Stimulated activated CD8-positive, alpha-beta memory T cell treated with anti-CD3 and anti-CD28 coated beads, Interleukin-4, amount 100 ng/mL, for 1 hour (primary cell): ENCODE measurements around the gene SEC61B.
A peak's percentile ranks its signal among the peaks of the same experiment; 100 is the strongest.
"Not testable (repeated sequence)": the region's sequence is repeated elsewhere in the genome, so short reads cannot be mapped to it uniquely, and the experiment has no call there.

Source experiments
- DNase-seq, 2 donors: peaks; one replicate each; pipeline ENCODE4 v3.0.0-alpha.2; 2020; ENCODE audit warnings: low read depth in 2 of 2, low spot score in 1 of 2

The SEC61B gene

GRCh38 chr9:99190597-99191283, 31.3 kb upstream of the SEC61B start:
- no peak for DNase-seq

- no peak for DNase-seq
These were observed 29.2 kb upstream of the SEC61B start for GRCh38 chr9:99192786-99193465.

- DNase-seq, result no peak
These were observed 28.6 kb upstream of the SEC61B start for GRCh38 chr9:99193466-99193821.

- not testable (repeated sequence) for DNase-seq
These were observed 25.6 kb upstream of the SEC61B start for GRCh38 chr9:99196484-99196883.

- DNase-seq, result no peak
These were observed 24.9 kb upstream of the SEC61B start for GRCh38 chr9:99197124-99197630.

GRCh38 chr9:99197987-99198386, 24.1 kb upstream of the SEC61B start:
- no peak for DNase-seq

GRCh38 chr9:99199938-99200539, 22.0 kb upstream of the SEC61B start:
- no peak for DNase-seq

- DNase-seq, result no peak
These were observed 20.5 kb upstream of the SEC61B start for GRCh38 chr9:99201603-99202002.

GRCh38 chr9:99210572-99210971, 11.5 kb upstream of the SEC61B start:
- DNase-seq, result no peak

GRCh38 chr9:99211746-99212145, 10.3 kb upstream of the SEC61B start:
- no peak for DNase-seq

- no peak for DNase-seq
These were observed 8.9 kb upstream of the SEC61B start for GRCh38 chr9:99213197-99213596.

GRCh38 chr9:99216073-99216472, 6.0 kb upstream of the SEC61B start:
- DNase-seq, result no peak

- DNase-seq, result no peak
These were observed 2.1 kb upstream of the SEC61B start for GRCh38 chr9:99220011-99220410.

GRCh38 chr9:99221266-99221620, 839 bp upstream of the SEC61B start:
- peak in 1 of 2 donors; percentile 3 for DNase-seq

- no peak for DNase-seq
These were observed 561 bp downstream of the SEC61B start for GRCh38 chr9:99222416-99223270.

GRCh38 chr9:99224445-99224844, 2.4 kb downstream of the SEC61B start:
- no peak for DNase-seq

- DNase-seq, result no peak
These were observed 4.0 kb downstream of the SEC61B start for GRCh38 chr9:99226054-99226453.

- no peak for DNase-seq
These were observed 8.1 kb downstream of the SEC61B start for GRCh38 chr9:99230206-99230605.

GRCh38 chr9:99231711-99232110, 9.6 kb downstream of the SEC61B start:
- no peak for DNase-seq

- DNase-seq, result no peak
These were observed 12.5 kb downstream of the SEC61B start for GRCh38 chr9:99234618-99235017.

GRCh38 chr9:99235069-99235468, 13.0 kb downstream of the SEC61B start:
- no peak for DNase-seq
